H1 (cell line): ENCODE results near the gene SPACA4. TPM values are rescaled to one million over a fixed set of nuclear protein-coding genes. Genes with fewer than 3 reads are reported as not detected.
A peak's percentile ranks its signal among the peaks of the same experiment; 100 is the strongest.

ENCODE experiments used
- ASH2L ChIP-seq: fragments of 200-600, 300-600 bp; sonication (generic); IDR thresholded peaks from one replicate; pipeline ENCODE4 v1.7.1; 2017; ENCODE audit warnings: low read length
- BCL11A ChIP-seq, 2 experiments: IDR thresholded peaks; one replicate each; pipeline ENCODE4 v1.6.1; 2011; ENCODE audit warnings: low read depth in 2 of 2, low read length in 2 of 2, mild to moderate bottlenecking in 2 of 2
- BRCA1 ChIP-seq: IDR thresholded peaks from 2 replicates; pipeline ENCODE4 v1.6.1; 2012; ENCODE audit warnings: low read depth, low read length, improper control_type of control experiment
- CREB1 ChIP-seq: IDR thresholded peaks from 2 replicates; pipeline ENCODE4 v1.6.1; 2012; ENCODE audit warnings: inconsistent platforms
- GABPA ChIP-seq: IDR thresholded peaks from 2 replicates; pipeline ENCODE4 v1.6.1; 2011; ENCODE audit warnings: mild to moderate bottlenecking, low read length, moderate library complexity, borderline replicate concordance; ENCODE audit not compliant: insufficient read depth
- HDAC2 ChIP-seq, 2 experiments: fragments of 300-600 bp in 1 of 2; sonication (generic) in 1 of 2; IDR thresholded peaks; 2 replicates each; pipeline ENCODE4 v1.6.1; 2011 to 2012; ENCODE audit warnings: low read depth in 2 of 2, low read length in 2 of 2, mild to moderate bottlenecking in 2 of 2, moderate library complexity in 2 of 2, borderline replicate concordance in 1 of 2, inconsistent platforms in 1 of 2
- JUN ChIP-seq: IDR thresholded peaks from 2 replicates; pipeline ENCODE4 v1.6.1; 2011; ENCODE audit warnings: low read depth, mild to moderate bottlenecking, improper control_type of control experiment, low read length
- KDM1A ChIP-seq: fragments of 200-600, 300-600 bp; sonication (generic); IDR thresholded peaks from 2 replicates; pipeline ENCODE4 v1.7.1; 2016; ENCODE audit warnings: mild to moderate bottlenecking, low read length, borderline replicate concordance
- KDM5A ChIP-seq: fragments of 200-600 bp; IDR thresholded peaks from 2 replicates; pipeline ENCODE4 v1.7.1; 2012; ENCODE audit warnings: mild to moderate bottlenecking, low read length, inconsistent platforms, mixed read lengths
- NANOG ChIP-seq: IDR thresholded peaks from 2 replicates; pipeline ENCODE4 v1.6.1; 2011; ENCODE audit warnings: low read length, low read depth, mild to moderate bottlenecking, inconsistent platforms; ENCODE audit not compliant: insufficient read depth, poor library complexity, severe bottlenecking
- NRF1 ChIP-seq: IDR thresholded peaks from 2 replicates; pipeline ENCODE4 v1.6.1; 2011; ENCODE audit warnings: mild to moderate bottlenecking, low read depth, low read length, improper control_type of control experiment
- PHF8 ChIP-seq: fragments of 200-600 bp; sonication (generic); conservative IDR thresholded peaks from 2 replicates; pipeline ENCODE4 v1.7.1; 2012; ENCODE audit warnings: low read depth, mild to moderate bottlenecking, inconsistent platforms, low read length, moderate library complexity
- POU5F1 ChIP-seq: IDR thresholded peaks from 2 replicates; pipeline ENCODE4 v1.6.1; 2011; ENCODE audit warnings: low read depth, mild to moderate bottlenecking, low read length, moderate library complexity
- RBBP5 ChIP-seq: IDR thresholded peaks from 2 replicates; pipeline ENCODE4 v1.7.1; 2012; ENCODE audit warnings: low read depth, mild to moderate bottlenecking, inconsistent platforms, low read length, moderate library complexity, borderline replicate concordance
- RNF2 ChIP-seq: fragments of 200-900, 300-1000 bp; sonication (generic); IDR thresholded peaks from 2 replicates; pipeline ENCODE4 v1.7.1; 2016; ENCODE audit warnings: borderline replicate concordance, low read depth, mild to moderate bottlenecking, antibody characterized with exemption, low read length; ENCODE audit not compliant: poor library complexity, severe bottlenecking; ENCODE audit errors: missing control alignments
- SIN3A ChIP-seq, 2 experiments: IDR thresholded peaks in 1 of 2; conservative IDR thresholded peaks in 1 of 2; 2 replicates each; pipeline ENCODE4 v1.6.1; 2011 to 2012; ENCODE audit warnings: low read length in 2 of 2, improper control_type of control experiment in 1 of 2, low read depth in 1 of 2, mild to moderate bottlenecking in 1 of 2
- SIRT6 ChIP-seq: IDR thresholded peaks from one replicate; pipeline ENCODE4 v1.7.1; 2012; ENCODE audit warnings: low read length, inconsistent platforms
- SUZ12 ChIP-seq: fragments of 200-600 bp; sonication (generic); IDR thresholded peaks from 2 replicates; pipeline ENCODE4 v1.6.1; 2012; ENCODE audit warnings: mild to moderate bottlenecking, inconsistent platforms, low read length, moderate library complexity, mixed read lengths
- TAF1 ChIP-seq: IDR thresholded peaks from 2 replicates; pipeline ENCODE4 v1.6.1; 2011; ENCODE audit warnings: mild to moderate bottlenecking, low read depth, low read length
- polyA plus RNA-seq, 7 experiments: library from polyadenylated mRNA; depleted of rRNA in 3 of 7; stranded (reverse) in 5 of 7; unstranded in 2 of 7; fragments of >200 nt in 5 of 7; fragments of 200-250 nt in 2 of 7; gene quantifications; 1 replicate in 5 of 7; 2 replicates in 1 of 7; 4 replicates in 1 of 7; pipeline versions ENCODE4 v1.2.1 to v1.2.3, GENCODE V29; 2011 to 2013; ENCODE audit warnings: missing spikeins in 2 of 7, mixed read lengths in 2 of 7
- total RNA-seq: library from RNA; stranded (reverse); fragmentation: NEBNext Ultra II Directional; extraction: Animal tissue kit (Norgen Biotek cat#: 25700); gene quantifications from 2 replicates; pipeline ENCODE4 v1.2.1, GENCODE V29; 2021

Gene SPACA4
- total and polyA plus RNA-seq, 2 of the 8 experiments (the other 6 are each of a cell fraction or from before 2014, with no cell fraction given): not detected

GRCh38 chr19:48637948-48638830 is 31.6 kb downstream of the SPACA4 start (continued):
- TF ChIP-seq PHF8 (no peak), JUN (no peak), BRCA1 (peak; percentile 40; the same call in 1 of the 2 replicates), KDM1A (no peak), SIRT6 (no peak), SUZ12 (no peak), NANOG (no peak), POU5F1 (no peak), GABPA (no peak), BCL11A (IDR thresholded peaks at IDR 0.05; ENCODE audit: low read depth in 2 of 2, low read length in 2 of 2) (no peak), HDAC2 (IDR thresholded peaks at IDR 0.05; ENCODE audit: borderline replicate concordance in 1 of 2, low read depth in 2 of 2, low read length in 2 of 2) (no peak), SIN3A (conservative IDR thresholded peaks at IDR 0.05 in 1 of 2, IDR thresholded peaks at IDR 0.05 in 1 of 2; ENCODE audit: low read depth in 1 of 2, low read length in 2 of 2) (0 out of 4 replicates have a peak, but pooled peaks of 1 of the 2 experiments have one; percentile 12), KDM5A (no peak), RNF2 (no peak), RBBP5 (no peak), CREB1 (peak; percentile 16; the same call in 1 of the 2 replicates), NRF1 (no peak), ASH2L (no peak), TAF1 (0 out of 2 replicates have a peak, but pooled peaks have one; percentile 44)
